Hepatic stellate cell (primary cell): ENCODE results near the gene SERPINB6.
"Not testable (repeated sequence)": the region's sequence is repeated elsewhere in the genome, so short reads cannot be mapped to it uniquely, and the experiment has no call there.

ENCODE experiments used
- DNase-seq: peaks from one replicate; pipeline ENCODE4 v3.0.0; 2011; ENCODE audit warnings: low spot score

Gene SERPINB6

GRCh38 chr6:2938632-2939083 lies 32.7 kb downstream of the SERPINB6 start:
- DNase-seq: no peak

GRCh38 chr6:2938004-2938631 lies 33.2 kb downstream of the SERPINB6 start:
- DNase-seq: no peak

- no peak for DNase-seq
These were observed 33.8 kb downstream of the SERPINB6 start for GRCh38 chr6:2937627-2938003.

GRCh38 chr6:2935566-2936291 lies 35.6 kb downstream of the SERPINB6 start:
- DNase-seq: no peak

- no peak for DNase-seq
These were observed 37.3 kb downstream of the SERPINB6 start for GRCh38 chr6:2934057-2934456.

- not testable (repeated sequence) for DNase-seq
These were observed 38.5 kb downstream of the SERPINB6 start for GRCh38 chr6:2932911-2933310.

GRCh38 chr6:2931970-2932748 lies 39.2 kb downstream of the SERPINB6 start:
- DNase-seq: peak; percentile 82

GRCh38 chr6:2931055-2931454 lies 40.3 kb downstream of the SERPINB6 start:
- DNase-seq: no peak

- not testable (repeated sequence) for DNase-seq
These were observed 43.4 kb downstream of the SERPINB6 start for GRCh38 chr6:2927931-2928330.

- not testable (repeated sequence) for DNase-seq
These were observed 45.3 kb downstream of the SERPINB6 start for GRCh38 chr6:2925842-2926747.

GRCh38 chr6:2921520-2922115 lies 49.7 kb downstream of the SERPINB6 start:
- DNase-seq: no peak

- DNase-seq: no peak
These were observed 50.7 kb downstream of the SERPINB6 start for GRCh38 chr6:2920671-2921112.

GRCh38 chr6:2919886-2920285 lies 51.5 kb downstream of the SERPINB6 start:
- no peak for DNase-seq

GRCh38 chr6:2919401-2919800 lies 52.0 kb downstream of the SERPINB6 start:
- DNase-seq: no peak

- DNase-seq: no peak
These were observed 52.4 kb downstream of the SERPINB6 start for GRCh38 chr6:2918936-2919335.

GRCh38 chr6:2917801-2918445 lies 53.4 kb downstream of the SERPINB6 start:
- DNase-seq: no peak

GRCh38 chr6:2917065-2917464 lies 54.3 kb downstream of the SERPINB6 start:
- no peak for DNase-seq

GRCh38 chr6:2916158-2916925 lies 55.0 kb downstream of the SERPINB6 start:
- DNase-seq: no peak

- DNase-seq: no peak
These were observed 56.2 kb downstream of the SERPINB6 start for GRCh38 chr6:2915150-2915549.

- no peak for DNase-seq
These were observed 57.1 kb downstream of the SERPINB6 start for GRCh38 chr6:2914318-2914660.
